NCI-H2029 treated with DMSO at 0.1 percent for 48 hours (cell line): ENCODE data around the gene EBLN2.
A peak's percentile ranks its signal among the peaks of the same experiment; 100 is the strongest.

Experiments used
- DNase-seq: peaks from one replicate; lab custom pipeline; 2025; lab: John Stamatoyannopoulos, UW

EBLN2 gene

DNA sequence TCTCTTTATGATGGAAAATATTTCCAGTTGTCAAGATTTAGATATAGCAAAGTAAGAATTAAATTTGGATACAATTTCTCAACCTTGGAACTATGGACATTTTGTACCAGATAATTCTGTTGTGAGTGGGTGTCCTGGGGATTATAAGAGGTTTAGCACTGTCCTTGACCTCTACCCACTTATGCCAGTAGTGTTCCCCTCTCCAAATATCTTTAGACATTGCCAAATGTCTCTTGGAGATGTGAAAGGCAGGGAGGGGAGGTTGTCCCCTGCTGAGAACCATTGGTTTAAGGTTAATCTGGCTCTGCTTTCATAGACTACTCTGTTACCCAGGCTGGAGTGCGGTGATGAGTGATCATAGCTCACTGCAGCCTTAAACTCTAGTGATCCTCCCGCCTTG lies at the start of gene EBLN2:
Gene EBLN2, plus strand, starts transcription at position 244 of the 400 bp plus-strand sequence. CDS start 423 bp downstream, outside the sequence.
- DNase-seq = no peak

DNA sequence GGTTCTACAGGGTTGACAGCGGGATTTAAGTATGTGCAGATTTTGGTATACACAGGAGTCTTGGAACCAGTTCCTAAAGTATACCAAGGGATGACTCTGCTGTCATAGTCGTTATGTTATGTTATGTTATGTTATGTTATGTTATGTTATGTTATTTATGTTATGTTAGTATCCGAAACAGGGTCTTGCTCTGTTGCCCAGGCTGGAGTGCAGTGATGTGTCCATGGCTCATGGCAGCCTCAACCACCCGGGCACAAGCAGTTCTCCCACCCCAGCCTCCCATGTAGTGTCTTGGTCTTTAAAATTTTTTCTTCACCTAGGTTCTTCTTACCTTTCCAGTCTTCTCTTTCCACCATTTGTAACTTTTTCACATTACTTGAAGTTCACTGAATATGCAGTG lies 43.2 kb upstream of the EBLN2 start:
- DNase-seq = no peak

DNA sequence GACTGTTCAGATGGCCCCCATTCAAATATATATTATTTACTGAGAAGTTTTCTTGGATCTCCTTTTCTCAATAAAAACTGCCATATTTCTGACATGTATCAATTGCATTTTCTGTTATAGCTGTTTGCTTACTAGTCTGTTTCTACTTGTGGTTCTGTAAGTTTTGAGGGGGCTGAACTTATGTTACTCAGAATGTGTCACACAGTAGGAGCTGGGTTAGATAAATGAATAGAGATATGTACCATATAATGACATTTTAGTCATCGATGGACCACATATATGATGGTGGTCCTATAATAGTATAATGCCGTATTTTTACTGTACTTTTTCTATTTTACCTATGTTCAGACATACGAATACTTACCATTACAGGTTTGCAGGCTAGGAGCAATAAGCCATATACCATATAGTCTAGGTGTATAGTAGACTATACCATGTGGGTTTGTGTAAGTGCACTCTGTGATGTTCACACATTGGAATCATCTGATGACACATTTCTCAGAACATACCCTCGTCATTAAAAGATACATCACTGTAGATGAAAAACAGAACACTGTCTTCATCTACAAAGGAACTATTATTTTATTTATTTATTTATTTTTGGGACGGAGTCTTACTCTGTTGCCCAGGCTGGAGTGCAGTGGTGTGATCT lies 42.5 kb upstream of the EBLN2 start:
- DNase-seq = no peak

DNA sequence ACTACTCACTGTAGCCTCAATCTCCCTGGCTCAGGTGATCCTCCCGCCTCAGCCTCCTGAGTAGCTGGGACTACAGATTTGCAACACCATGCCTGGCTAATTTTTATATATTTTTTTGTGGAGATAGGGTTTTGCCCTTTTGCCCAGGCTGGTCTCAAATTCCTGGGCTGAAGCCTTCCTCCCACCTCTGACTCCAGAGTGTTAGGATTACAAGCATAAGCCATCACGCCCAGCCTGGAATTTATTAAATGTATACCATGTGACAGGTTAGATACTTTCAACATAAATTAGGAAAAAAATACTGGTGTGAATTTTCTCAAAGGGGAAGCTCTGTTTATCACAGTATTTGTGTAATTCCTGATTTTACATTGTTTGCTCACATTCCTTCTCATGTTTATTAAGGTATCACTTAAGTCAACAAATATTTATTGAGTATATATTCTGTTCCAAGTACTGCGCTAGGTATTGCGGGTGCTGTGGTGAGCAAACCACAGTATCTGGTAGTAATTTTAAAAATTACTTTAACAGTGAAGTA lies 40.1 kb upstream of the EBLN2 start:
- DNase-seq = no peak

DNA sequence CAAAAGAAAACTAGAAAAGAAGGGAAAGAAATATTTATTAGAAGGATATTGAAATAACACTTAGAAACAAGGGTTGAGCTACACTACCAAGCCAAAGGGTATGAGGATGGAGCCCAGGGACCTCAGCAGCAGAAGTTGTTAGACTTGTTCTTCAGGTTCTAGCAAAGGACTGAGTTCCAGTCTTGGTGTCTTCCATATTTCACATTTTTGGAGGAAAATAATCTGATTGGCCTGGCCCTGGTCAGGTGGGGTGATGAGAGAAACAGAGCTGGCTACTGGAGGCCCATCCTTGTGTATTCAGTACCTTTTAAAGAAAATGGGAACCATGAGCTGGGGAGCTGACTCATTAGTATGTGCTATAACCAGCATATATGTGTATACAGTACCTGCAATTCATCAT lies 36.6 kb upstream of the EBLN2 start:
- no peak for DNase-seq

DNA sequence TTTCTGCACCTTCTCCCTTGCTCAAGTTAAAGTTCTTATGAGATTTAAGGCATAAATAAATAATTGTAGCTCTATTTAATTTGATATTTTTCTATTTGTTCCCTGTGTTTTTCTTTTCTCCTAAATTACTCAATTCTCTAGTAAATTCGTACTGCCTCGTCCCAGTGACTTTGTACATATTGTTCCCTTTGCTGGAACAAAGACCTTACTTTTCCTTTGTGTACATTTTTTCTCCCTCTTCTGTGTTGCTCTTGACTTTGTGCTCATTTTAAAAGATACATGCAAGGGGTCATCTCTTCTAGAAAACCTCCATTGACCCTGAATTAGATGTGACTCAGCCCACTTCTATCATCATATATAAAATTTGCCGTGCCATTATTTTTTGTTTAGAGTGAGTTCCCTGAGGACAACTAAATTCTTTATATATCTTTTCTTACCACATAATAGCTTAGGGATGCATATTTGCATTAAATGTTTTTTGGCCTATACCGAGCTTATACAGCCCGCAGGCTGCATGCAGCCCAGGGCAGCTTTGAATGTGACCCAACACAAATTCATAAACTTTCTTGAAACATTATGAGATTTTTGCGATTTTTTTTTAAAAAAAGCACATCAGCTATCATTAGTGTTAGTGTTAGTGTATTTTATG lies 35.2 kb upstream of the EBLN2 start:
- DNase-seq = no peak

DNA sequence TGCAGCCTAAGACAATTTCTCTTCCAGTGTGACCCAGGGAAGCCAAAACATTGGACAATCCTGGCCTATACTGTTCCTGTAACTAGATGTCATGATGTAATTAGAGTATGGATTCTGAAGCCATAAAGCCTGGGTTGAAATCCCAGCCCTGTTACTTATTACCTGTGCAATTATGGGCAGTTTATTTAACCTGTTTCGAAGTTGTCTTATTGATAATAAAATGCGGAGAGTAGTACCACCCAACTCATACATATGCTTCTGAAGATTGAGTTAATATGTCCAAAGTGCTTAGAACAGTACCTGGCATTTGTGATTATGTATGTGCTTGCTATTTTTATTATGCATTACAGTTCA lies 34.7 kb upstream of the EBLN2 start:
- DNase-seq = no peak

DNA sequence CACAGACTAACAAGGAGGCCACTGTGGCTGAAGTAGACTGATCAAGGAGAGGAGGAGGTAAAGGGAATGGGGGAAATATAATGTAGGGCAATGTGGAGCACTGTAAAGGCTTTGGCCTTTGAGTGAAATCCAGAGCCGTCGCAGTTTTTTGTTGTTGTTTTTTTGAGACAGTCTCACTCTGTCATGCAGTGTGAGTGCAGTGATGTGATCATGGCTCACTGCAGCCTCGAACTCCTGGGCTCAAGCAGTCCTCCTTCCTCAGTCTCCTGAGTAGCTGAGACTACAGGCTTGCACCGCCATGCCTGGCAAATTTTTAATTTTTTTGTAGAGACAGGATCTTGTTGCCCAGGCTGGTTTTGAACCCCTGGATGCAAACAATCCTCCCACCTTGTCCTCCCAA lies 32.7 kb upstream of the EBLN2 start:
- DNase-seq = no peak

DNA sequence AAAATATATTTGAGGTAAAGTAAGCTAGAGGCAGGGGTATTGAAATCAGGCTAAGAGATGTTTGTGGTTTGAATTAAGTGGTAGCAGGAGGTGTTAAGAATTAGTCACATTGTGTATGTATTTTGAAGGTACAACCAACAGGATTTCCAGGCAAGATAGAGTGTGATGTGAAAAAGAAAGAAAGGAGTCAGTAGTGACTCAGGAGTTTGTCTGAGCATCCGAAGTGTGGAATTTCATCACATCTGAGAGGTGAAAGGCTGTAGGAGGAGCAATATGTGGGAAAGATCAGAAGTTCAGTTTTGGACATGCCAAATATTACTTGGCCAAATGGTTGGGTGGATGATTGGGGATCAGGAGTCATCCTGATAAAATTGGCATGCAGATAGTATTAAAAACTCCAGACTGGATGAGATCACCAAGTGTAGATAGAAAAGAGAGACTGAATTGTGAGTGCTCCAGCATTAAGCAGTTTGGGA lies 32.1 kb upstream of the EBLN2 start:
- DNase-seq = no peak

DNA sequence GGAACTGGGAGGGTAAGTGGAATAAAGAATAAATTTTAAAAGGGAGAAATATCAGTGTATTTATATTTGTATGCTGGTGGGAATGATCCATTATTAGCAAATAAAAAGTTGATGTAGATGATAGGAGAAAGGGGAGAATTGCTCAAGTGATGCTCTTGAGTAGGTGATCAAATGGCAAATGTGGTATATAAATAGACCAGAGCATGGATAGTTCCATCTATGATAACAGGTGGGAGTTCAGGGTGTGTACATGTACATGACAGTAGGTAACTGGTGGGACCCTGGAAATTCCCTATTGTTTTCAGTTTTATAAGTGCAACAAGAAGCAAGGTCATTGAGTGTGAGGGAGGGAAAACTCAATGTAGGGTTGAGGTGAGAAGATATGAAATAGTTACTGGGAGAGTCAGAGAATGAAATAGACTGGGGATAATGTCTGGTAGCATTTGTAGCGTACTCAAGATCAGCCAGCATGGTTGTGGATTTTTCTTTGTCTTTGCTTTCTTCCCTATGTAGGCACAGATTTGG lies 31.3 kb upstream of the EBLN2 start:
- no peak for DNase-seq

DNA sequence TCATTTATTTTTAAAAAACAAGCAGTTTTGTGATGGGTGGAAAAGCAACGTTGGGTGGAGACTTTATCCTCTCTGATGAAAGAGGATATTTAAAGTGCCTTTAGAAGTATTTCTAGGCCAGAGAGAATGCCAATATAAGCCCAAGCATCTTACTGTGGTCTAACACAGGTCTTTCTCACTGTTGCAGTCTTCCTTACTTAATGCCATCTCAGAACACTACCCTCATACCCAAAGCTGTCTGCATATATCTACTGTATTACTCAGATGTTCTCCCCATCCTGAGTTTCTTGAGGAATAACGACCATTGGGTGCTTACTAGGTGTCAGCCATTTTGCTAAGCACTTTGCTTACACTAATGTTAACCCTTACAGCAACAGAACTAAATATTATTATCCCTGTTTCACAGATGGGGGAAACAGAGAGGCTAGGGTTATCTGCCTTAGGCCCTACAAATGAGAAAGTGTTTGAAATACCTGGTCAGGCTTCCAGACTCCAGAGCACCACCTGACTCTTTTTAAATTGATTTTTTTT lies 29.8 kb upstream of the EBLN2 start:
- no peak for DNase-seq

DNA sequence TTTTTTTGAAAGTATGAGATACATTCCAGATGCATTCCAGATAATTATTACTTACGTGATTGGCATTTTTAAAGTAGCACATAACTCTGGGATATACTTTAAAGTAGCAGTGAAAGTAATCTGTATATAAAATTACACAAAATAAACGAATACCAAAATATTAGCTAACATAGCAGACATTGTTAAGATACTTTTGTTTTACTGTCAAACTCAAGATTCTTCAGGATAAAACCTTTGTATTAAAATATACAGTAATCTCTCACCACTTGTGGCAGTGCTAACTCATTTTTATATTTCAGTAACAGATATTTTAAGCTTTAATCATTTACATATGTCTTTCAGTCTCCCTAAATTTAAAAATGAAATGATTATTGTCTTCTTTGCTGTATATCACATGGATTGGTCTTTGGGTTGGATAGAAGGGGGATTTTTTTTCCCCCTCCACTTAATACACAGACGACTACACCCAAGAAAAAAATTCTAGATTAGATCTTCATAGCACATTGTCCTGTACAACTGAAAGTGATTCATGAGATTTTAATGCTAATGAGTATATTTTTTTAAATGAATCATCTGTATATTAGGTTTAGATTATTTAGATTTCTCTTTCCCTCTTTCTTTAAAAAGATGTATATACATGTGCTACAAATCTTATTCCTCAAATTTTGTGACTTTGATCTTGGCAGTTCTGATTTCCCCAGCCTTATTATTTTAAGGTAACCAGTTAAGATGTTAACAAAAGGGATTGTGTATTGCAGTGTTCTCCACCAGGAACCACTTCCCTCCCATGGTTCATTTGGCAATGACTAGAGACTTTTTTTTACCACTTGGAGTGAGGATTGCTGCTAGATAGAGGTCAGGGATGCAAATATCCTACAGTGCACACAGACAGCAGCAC lies 24.5 kb upstream of the EBLN2 start:
- DNase-seq = no peak

DNA sequence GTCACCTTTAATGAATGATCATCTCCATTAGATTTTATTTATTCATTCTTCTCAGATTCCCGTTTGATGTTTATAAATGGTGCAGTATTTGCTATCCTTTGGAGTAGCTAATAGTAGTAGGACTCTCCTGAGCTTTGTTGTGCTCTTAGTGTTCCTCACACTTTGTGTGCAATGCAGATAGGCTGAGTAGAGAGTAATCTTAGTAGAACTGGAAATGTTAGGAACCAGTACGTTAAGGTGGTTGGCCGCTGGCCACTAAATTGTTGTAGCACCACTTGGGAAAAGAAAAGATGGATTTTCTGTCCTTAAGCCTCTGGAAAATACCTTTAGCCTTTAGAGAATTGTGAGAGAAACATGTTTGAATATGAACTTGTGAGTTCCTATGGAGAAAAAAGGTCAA lies 19.9 kb upstream of the EBLN2 start:
- DNase-seq = peak; percentile 14

DNA sequence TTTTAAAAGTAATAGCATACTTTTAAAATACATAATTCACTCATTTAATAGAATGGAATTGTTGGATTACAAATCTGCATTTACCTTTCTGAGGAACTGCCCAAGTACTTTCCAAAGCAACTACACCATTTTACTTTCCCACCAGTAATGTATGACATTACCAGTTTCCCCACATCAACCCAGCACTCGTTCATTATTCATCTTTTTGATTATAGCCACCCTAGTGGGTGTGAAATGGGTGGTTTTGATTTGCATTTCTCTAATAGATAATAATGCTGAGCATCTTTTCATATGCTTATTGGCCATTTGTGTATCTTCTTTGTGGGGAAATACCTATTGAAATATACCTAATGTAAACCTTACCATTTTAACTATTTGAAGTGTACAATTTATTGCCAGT lies 18.0 kb upstream of the EBLN2 start:
- DNase-seq = no peak

DNA sequence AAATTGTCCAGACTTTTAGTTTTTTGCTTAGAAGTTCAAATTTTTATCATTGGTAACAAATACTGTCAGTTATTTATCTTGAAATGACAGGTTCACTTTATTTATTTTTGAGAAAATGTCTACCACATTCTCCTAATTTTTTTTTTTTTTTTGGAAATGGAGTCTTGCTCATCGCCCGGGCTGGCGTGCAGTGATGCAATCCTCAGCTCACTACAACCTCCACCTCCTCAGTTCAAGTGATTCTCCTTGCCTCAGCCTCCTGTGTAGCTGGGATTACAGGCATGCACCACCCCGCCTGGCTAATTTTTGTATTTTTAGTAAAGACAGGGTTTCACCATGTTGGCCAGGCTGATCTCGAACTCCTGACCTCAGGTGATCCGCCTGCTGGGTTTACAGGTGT lies 16.1 kb upstream of the EBLN2 start:
- DNase-seq = no peak

DNA sequence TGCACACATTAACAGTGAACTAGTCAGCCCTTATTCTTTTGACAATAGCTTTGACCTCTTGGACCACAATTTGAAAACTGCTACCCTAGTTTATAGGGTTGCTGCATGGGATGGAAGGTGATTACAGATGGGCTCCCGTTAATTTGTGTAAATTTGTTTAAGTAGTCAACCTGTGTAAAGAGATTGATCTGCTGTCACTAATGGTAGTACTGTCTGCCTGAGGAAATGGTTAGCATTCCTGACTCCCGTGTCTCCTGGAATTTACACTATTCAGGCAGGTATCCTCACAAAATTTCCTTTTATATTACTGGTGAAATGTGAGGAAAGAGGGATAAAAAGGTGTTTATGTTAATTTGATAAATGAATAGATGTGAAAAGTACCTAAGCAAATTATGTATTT lies 15.3 kb upstream of the EBLN2 start:
- no peak for DNase-seq

DNA sequence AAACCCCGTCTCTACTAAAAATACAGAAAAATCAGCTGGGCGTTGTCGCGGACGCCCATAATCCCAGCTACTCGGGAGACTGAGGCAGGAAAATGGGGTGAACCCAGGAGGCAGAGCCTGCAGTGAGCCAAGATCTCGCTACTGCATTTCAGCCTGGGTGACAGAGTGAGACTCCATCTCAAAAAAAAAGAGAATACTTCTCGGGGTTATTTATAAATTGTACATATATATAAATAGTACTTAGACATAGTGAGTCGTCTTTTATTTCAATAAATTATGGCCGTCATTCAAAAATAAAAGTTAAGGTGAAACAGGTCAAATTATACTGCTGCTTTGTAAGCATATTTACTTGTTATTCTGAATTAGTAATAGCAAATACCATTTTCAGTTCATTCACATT lies 12.1 kb upstream of the EBLN2 start:
- no peak for DNase-seq

DNA sequence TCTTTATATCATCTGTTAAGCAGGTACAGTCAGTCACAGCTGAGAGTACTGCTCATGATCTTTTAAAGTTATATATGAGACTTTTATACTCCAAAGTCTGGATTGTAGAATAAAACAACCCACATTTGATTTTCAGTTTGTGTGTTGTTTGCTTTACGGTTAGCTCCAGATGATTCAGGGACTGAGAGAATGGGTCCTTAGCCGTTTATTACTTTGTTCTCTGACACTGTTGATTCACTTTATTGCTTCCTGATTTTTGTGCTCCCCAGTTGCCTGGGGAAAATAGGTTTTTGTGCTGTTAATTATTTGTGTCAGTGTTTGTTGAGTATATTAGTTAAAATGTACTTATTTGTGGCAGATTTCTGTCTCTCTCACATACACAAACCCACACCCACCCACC lies 8.6 kb upstream of the EBLN2 start:
- DNase-seq = no peak

DNA sequence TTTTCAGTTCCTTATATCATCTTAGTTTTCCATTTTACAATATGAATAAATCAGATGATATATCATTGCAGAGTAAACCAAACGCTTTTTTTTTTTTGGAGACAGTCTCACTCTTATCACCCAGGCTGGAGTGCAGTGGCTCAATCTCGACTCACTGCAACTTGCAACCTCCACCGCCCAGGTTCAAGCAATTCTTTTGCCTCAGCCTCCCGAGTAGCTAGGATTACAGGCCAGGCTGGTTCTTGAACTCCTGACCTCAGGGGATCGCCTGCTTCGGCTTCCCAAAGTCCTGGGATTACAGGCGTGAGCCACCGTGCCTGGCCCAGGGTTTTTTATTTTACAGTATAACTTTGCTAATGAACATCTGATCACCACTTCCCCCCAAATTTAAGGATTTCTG lies 5.9 kb upstream of the EBLN2 start:
- DNase-seq = no peak

DNA sequence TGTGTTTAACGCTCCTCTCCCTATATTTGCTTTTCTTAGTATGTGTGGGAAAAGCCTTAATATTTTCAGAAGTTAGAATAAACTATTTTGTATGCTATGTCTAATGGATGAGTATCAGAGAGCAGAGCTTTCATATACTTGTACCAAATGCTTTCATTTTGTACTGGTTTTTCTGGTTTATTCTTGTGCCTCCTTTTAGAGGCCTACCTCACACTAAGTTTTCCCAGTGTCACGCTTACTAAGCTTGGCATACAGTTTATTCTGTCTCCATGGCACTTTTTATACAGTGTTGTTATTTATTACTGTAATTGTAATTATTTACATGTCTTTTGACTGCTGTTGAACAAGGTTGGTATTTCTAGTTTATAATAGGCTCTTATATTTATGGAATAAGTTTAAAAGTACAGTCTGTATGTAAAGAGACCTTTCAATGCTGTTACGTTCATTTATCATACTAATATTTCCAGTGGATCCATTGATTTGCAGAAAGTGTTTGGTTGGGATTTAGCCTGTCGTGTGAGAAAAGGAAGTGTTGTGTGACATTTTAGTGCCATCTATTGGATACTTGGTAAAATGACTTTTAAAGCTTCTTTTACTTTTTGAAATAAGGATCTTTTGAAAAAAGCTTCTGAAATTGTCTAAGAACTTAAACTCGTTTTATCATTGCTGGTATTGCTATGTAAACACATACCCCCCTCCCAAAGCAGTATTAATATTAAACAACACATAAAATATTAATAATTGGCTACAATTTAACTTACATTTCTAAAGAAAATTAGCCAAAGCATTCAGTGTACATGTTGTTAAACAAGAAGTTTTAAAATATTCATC lies 5.2 kb upstream of the EBLN2 start:
- DNase-seq = no peak

DNA sequence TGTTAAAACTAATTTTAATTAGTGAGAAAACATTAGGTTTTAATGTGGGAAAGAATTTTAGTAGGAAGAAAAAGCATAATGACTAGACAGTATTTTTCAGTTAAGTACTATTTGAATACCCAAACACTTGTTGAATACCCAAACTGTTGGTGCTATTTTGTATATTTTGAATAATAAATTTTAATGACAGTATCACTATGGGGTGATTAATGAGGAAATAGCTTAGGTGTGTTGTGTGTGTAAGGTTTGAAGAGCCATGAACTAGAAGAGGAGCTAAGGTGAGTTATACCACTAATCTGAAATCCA lies 4.7 kb upstream of the EBLN2 start:
- no peak for DNase-seq

DNA sequence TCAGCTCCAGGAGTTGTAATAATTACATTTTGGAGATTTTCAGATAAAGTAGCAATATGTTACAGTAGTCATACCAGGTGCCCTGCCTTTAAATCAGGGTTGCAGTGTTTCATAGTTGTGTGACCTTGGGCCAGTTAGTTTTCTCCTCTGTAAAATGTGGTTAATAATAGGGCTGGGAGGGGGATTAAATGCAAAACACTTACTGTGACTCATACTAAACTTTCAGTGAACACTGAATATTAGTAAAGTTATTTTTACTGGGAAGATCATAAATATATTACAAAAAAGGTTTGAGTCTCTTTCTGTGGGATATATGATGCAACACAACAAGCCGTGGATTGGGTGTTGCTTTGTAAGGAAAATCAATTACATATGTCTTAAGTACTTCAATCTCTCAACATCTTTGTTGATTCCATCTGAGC lies 1.1 kb upstream of the EBLN2 start:
- no peak for DNase-seq
